H9 (cell line): ENCODE measurements around the gene CASK. TPM values are rescaled to one million over a fixed set of nuclear protein-coding genes. Genes with fewer than 3 reads are reported as not detected.

Experiments used
- DNase-seq: peaks from one replicate; pipeline ENCODE4 v3.0.0-alpha.2; 2017
- H2AFZ ChIP-seq: one replicate; pipeline ENCODE4 v1.6.1; 2013; ENCODE audit warnings: mild to moderate bottlenecking, low read length, control low read depth, moderate library complexity
- H2AK5ac ChIP-seq: 2 replicates; pipeline ENCODE4 v1.6.1; 2013; ENCODE audit warnings: low read length, control low read depth, mixed read lengths; ENCODE audit not compliant: insufficient read length
- H2BK120ac ChIP-seq: one replicate; pipeline ENCODE4 v1.6.1; 2013; ENCODE audit warnings: low read depth, mild to moderate bottlenecking, low read length, control low read depth, inconsistent platforms; ENCODE audit not compliant: poor library complexity, severe bottlenecking
- H2BK12ac ChIP-seq: 2 replicates; pipeline ENCODE4 v1.6.1; 2013; ENCODE audit warnings: low read length, control low read depth, mixed read lengths, low read depth; ENCODE audit not compliant: insufficient read length
- H2BK15ac ChIP-seq: 2 replicates; pipeline ENCODE4 v1.6.1; 2013; ENCODE audit warnings: low read depth, low read length, control low read depth
- H2BK20ac ChIP-seq: one replicate; pipeline ENCODE4 v1.6.1; 2013; ENCODE audit warnings: low read depth, mild to moderate bottlenecking, low read length, control low read depth, inconsistent platforms; ENCODE audit not compliant: poor library complexity, severe bottlenecking
- H2BK5ac ChIP-seq: 2 replicates; pipeline ENCODE4 v1.6.1; 2013; ENCODE audit warnings: low read length, control low read depth, mixed read lengths; ENCODE audit not compliant: insufficient read length
- H3K14ac ChIP-seq: 2 replicates; pipeline ENCODE4 v1.6.1; 2013; ENCODE audit warnings: low read length, control low read depth; ENCODE audit not compliant: insufficient read depth
- H3K18ac ChIP-seq: 2 replicates; pipeline ENCODE4 v1.6.1; 2013; ENCODE audit warnings: low read depth, mild to moderate bottlenecking, mixed read lengths, low read length, control low read depth; ENCODE audit not compliant: insufficient read length
- H3K23ac ChIP-seq: 2 replicates; pipeline ENCODE4 v1.6.1; 2013; ENCODE audit warnings: low read length, control low read depth, mixed read lengths, low read depth; ENCODE audit not compliant: insufficient read length
- H3K23me2 ChIP-seq: 2 replicates; pipeline ENCODE4 v1.6.1; 2013; ENCODE audit warnings: low read depth, mild to moderate bottlenecking, mixed read lengths, low read length, control low read depth; ENCODE audit not compliant: insufficient read length, poor library complexity, severe bottlenecking
- H3K27ac ChIP-seq: 2 replicates; pipeline ENCODE4 v1.5.1; 2013; ENCODE audit warnings: low read length, control low read depth, mixed read lengths, low read depth; ENCODE audit not compliant: insufficient read length
- H3K27me3 ChIP-seq: 2 replicates; pipeline ENCODE4 v1.6.1; 2013; ENCODE audit warnings: low read length, control low read depth, inconsistent platforms; ENCODE audit not compliant: insufficient read depth
- H3K4ac ChIP-seq: 2 replicates; pipeline ENCODE4 v1.6.1; 2013; ENCODE audit warnings: low read depth, mild to moderate bottlenecking, control low read depth, inconsistent platforms, low read length, moderate library complexity
- H3K4me1 ChIP-seq: 2 replicates; pipeline ENCODE4 v1.6.1; 2013; ENCODE audit warnings: low read length, control low read depth, inconsistent platforms; ENCODE audit not compliant: insufficient read depth
- H3K4me2 ChIP-seq: 2 replicates; pipeline ENCODE4 v1.6.1; 2013; ENCODE audit warnings: low read length, control low read depth, mixed read lengths; ENCODE audit not compliant: insufficient read length, insufficient read depth
- H3K56ac ChIP-seq: 2 replicates; pipeline ENCODE4 v1.6.1; 2013; ENCODE audit warnings: low read depth, mild to moderate bottlenecking, mixed read lengths, low read length, control low read depth; ENCODE audit not compliant: insufficient read length
- H3K79me1 ChIP-seq: 2 replicates; pipeline ENCODE4 v1.6.1; 2013; ENCODE audit warnings: low read depth, mild to moderate bottlenecking, moderate library complexity, low read length, control low read depth, inconsistent platforms; ENCODE audit not compliant: insufficient read depth, poor library complexity, severe bottlenecking
- H3K79me2 ChIP-seq: 2 replicates; pipeline ENCODE4 v1.6.1; 2013; ENCODE audit warnings: low read length, control low read depth, inconsistent platforms; ENCODE audit not compliant: insufficient read depth
- H3K9ac ChIP-seq: 2 replicates; pipeline ENCODE4 v1.6.1; 2013; ENCODE audit warnings: low read length, control low read depth, mixed read lengths; ENCODE audit not compliant: insufficient read length; ENCODE audit errors: extremely low read depth
- H3K9me3 ChIP-seq: one replicate; pipeline ENCODE4 v1.6.1; 2013; ENCODE audit warnings: low read depth, low read length, inconsistent platforms; ENCODE audit not compliant: control insufficient read depth
- H3T11ph ChIP-seq: one replicate; pipeline ENCODE4 v1.6.1; 2013; ENCODE audit warnings: mild to moderate bottlenecking, low read length, control low read depth, inconsistent platforms
- H4K20me1 ChIP-seq: one replicate; pipeline ENCODE4 v1.6.1; 2013; ENCODE audit not compliant: control insufficient read depth, insufficient read length, insufficient read depth
- H4K5ac ChIP-seq: 2 replicates; pipeline ENCODE4 v1.6.1; 2013; ENCODE audit warnings: low read depth, mild to moderate bottlenecking, mixed read lengths, low read length, control low read depth; ENCODE audit not compliant: insufficient read length
- H4K8ac ChIP-seq: replicated peaks from 2 replicates; pipeline ENCODE4 v1.6.1; 2013; ENCODE audit warnings: low read length, control low read depth, mixed read lengths, low read depth; ENCODE audit not compliant: insufficient read length
- H4K91ac ChIP-seq: 2 replicates; pipeline ENCODE4 v1.6.1; 2013; ENCODE audit warnings: low read depth, mild to moderate bottlenecking, moderate library complexity, mixed read lengths, low read length, control low read depth; ENCODE audit not compliant: insufficient read length
- H3K27ac Mint-ChIP-seq, 3 experiments: 2 replicates in 2 of 3; 3 replicates in 1 of 3; pipeline ENCODE4 v1.8.0; 2020 to 2021; ENCODE audit warnings: mixed read lengths in 3 of 3, mild to moderate bottlenecking in 1 of 3, moderate library complexity in 1 of 3
- H3K27me3 Mint-ChIP-seq: 2 replicates; pipeline ENCODE4 v1.8.0; 2021; ENCODE audit warnings: low read depth, mild to moderate bottlenecking, moderate library complexity, mixed read lengths
- H3K36me3 Mint-ChIP-seq, 3 experiments: 2 replicates in 2 of 3; 3 replicates in 1 of 3; pipeline ENCODE4 v1.8.0; 2020 to 2021; ENCODE audit warnings: low read depth in 3 of 3, mixed read lengths in 3 of 3; ENCODE audit not compliant: insufficient read depth in 1 of 3
- H3K4me1 Mint-ChIP-seq, 2 experiments: 2 replicates each; pipeline ENCODE4 v1.8.0; 2020; ENCODE audit warnings: mixed read lengths in 2 of 2
- H3K4me3 Mint-ChIP-seq, 2 experiments: 2 replicates in 1 of 2; 3 replicates in 1 of 2; pipeline ENCODE4 v1.8.0; 2020 to 2021; ENCODE audit warnings: mild to moderate bottlenecking in 2 of 2, mixed read lengths in 2 of 2, moderate library complexity in 1 of 2
- H3K9me3 Mint-ChIP-seq, 2 experiments: 2 replicates in 1 of 2; 3 replicates in 1 of 2; pipeline ENCODE4 v1.8.0; 2020; ENCODE audit warnings: mild to moderate bottlenecking in 2 of 2, mixed read lengths in 2 of 2, moderate library complexity in 1 of 2
- CTCF ChIP-seq: fragments of 200-600 bp; sonication (generic); conservative IDR thresholded peaks from 3 replicates; pipeline ENCODE4 v1.8.0; 2021; ENCODE audit warnings: antibody characterized with exemption, mild to moderate bottlenecking
- total RNA-seq: library from RNA; stranded (reverse); gene quantifications from 2 replicates; pipeline ENCODE4 v1.2.1, GENCODE V29; 2021

Gene CASK
- total RNA-seq, 1 experiment from 2014 or later: 44.1 TPM

- no peak for DNase-seq
Measured at GRCh38 chrX:41970419-41970818, 47.1 kb upstream of the CASK start.

More at GRCh38 chrX:41970419-41970818, 47.1 kb upstream of the CASK start:
- Histone ChIP-seq H3K4me2 (no peak overlapping the region), H3K56ac (no peak overlapping the region), H3K9me3 (no peaks in the 10 kb centered on the region), H3K4me1 (no peaks in the 10 kb centered on the region), H3K18ac (no peak overlapping the region), H2AFZ (no peak overlapping the region), H4K5ac (no peak overlapping the region), H3K79me1 (no peaks in the 10 kb centered on the region), H4K20me1 (no peaks in the 10 kb centered on the region), H4K91ac (no peak overlapping the region), H2BK12ac (no peak overlapping the region), H3K9ac (no peak overlapping the region), H3K27me3 (no peaks in the 10 kb centered on the region), H2AK5ac (no peak overlapping the region), H3K14ac (no peak overlapping the region), H3K23me2 (no peaks in the 10 kb centered on the region), H3K79me2 (no peaks in the 10 kb centered on the region), H3K23ac (no peak overlapping the region), H2BK15ac (no peak overlapping the region), H3K27ac (no peak overlapping the region), H3T11ph (no peak overlapping the region), H2BK5ac (no peak overlapping the region), H2BK120ac (no peak overlapping the region), H4K8ac (no peak overlapping the region), H2BK20ac (no peak overlapping the region), H3K4ac (no peak overlapping the region)
- no peak; the same call in 2 of the 3 replicates for TF ChIP-seq CTCF
- Mint-ChIP-seq H3K36me3 (peaks cover 3 to 9% (median 3%) of the 10 kb centered on the region in 3 experiments; a peak in 5 of 7 replicates), H3K4me3 (no peak overlapping the region), H3K27ac (no peak overlapping the region), H3K4me1 (peaks cover 18 to 20% of the 10 kb centered on the region in 2 experiments), H3K27me3 (no peaks in the 10 kb centered on the region), H3K9me3 (peaks cover 51 to 69% of the 10 kb centered on the region in 2 experiments)
